Esophagus muscularis mucosa (tissue), 3 donors: ENCODE measurements around the gene DGUOK.
"Not testable (repeated sequence)": the region's sequence is repeated elsewhere in the genome, so short reads cannot be mapped to it uniquely, and the experiment has no call there.

Experiments used
- CTCF ChIP-seq, 3 experiments: fragments of 200-600 bp in 2 of 3; fragments of 450-650 bp in 1 of 3; sonication (generic) in 2 of 3; IDR thresholded peaks; one replicate each; pipeline ENCODE4 v1.5.1; 2017 to 2019; ENCODE audit warnings: antibody characterized with exemption in 3 of 3, mild to moderate bottlenecking in 2 of 3, moderate library complexity in 1 of 3
- POLR2A ChIP-seq: fragments of 450-650 bp; IDR thresholded peaks from one replicate; pipeline ENCODE4 v1.6.1; 2017; ENCODE audit warnings: antibody characterized with exemption, moderate library complexity, mild to moderate bottlenecking, low read depth
- POLR2AphosphoS5 ChIP-seq, 2 donors: sonication (generic); formaldehyde crosslinking; IDR thresholded peaks; one replicate each; pipeline ENCODE4 v1.6.1; 2017; ENCODE audit warnings: antibody characterized with exemption in 2 of 2

DNA sequence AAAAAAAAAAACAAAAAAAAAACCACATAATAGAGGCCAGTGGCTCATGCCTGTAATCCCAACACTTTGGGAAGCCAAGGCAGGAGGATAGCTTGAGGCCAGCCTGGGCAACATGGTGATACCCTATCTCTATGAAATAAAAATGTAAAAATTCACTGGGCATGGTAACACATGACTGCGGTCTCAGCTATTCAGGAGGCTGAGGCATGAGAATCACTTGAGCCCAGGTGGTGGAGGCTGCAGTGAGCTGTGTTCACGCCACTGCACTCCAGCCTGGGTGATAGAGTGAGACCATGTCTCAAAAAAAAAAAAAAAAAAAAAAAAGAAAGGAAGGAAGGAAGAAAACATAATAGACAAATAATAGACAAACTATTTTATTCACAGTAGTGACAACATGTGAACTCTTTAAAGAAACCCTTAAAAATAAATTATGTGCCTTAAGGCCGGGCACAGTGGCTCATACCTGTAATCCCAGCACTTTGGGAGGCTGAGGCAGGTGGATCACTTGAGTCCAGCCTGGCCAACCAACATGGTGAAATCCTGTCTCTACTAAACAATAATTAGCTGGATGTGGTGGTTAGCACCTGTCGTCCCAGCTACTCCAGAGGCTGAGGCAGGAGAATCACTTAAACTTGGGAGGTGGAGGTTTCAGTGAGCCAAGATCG, 22.6 kb upstream of the DGUOK start:
- TF ChIP-seq CTCF (IDR thresholded peaks at IDR 0.05); POLR2A: not testable (repeated sequence)
- TF ChIP-seq POLR2AphosphoS5 (IDR thresholded peaks at IDR 0.05): peak in 1 of 2 donors; percentile 79
